PC-9 (cell line): ENCODE measurements around the gene PPM1N. TPM values are rescaled to one million over a fixed set of nuclear protein-coding genes. Genes with fewer than 3 reads are reported as not detected.

Source experiments
- BruUV-seq: library from RNA; stranded (reverse); fragments of 400-500 nt; replicated peaks from 2 replicates; lab custom pipeline; 2021; lab: Mats Ljungman, UMichigan
- CTCF ChIA-PET: fragments of 300-600 bp; sonication (Branson Sonifier 250); formaldehyde crosslinking; loops from one replicate; lab custom pipeline; 2022; ENCODE audit warnings: antibody characterized with exemption; lab: Charles Lee
- POLR2A ChIA-PET: fragments of 300-600 bp; sonication (Branson Sonifier 250); formaldehyde crosslinking; loops from one replicate; lab custom pipeline; 2022; ENCODE audit warnings: antibody characterized with exemption; ENCODE audit not compliant: unreplicated experiment; lab: Charles Lee
- DNase-seq, 2 experiments: peaks; one replicate each; pipeline versions ENCODE4 v3.0.0 to v3.0.0-alpha.2; 2015 to 2022; ENCODE audit warnings: mixed read lengths in 1 of 2
- H2AFZ ChIP-seq: fragments of 200-600 bp; sonication (generic); 2 replicates; pipeline ENCODE4 v1.8.1; 2017; ENCODE audit warnings: antibody characterized with exemption
- H3F3A ChIP-seq: fragments of 200-600 bp; sonication (generic); 2 replicates; pipeline ENCODE4 v1.8.1; 2017; ENCODE audit warnings: antibody characterized with exemption, mild to moderate bottlenecking, low read depth; ENCODE audit not compliant: insufficient read depth
- H3K27ac ChIP-seq: fragments of 200-600 bp; sonication (generic); 2 replicates; pipeline ENCODE4 v1.6.1; 2016; ENCODE audit warnings: mixed run types
- H3K27me3 ChIP-seq: fragments of 200-600 bp; sonication (generic); 2 replicates; pipeline ENCODE4 v1.6.1; 2016; ENCODE audit warnings: low read depth, mixed run types; ENCODE audit not compliant: insufficient read depth
- H3K36me3 ChIP-seq: fragments of 200-600 bp; sonication (generic); 2 replicates; pipeline ENCODE4 v1.6.1; 2016; ENCODE audit warnings: low read depth, mixed run types
- H3K4me1 ChIP-seq: fragments of 200-600 bp; sonication (generic); replicated peaks from 2 replicates; pipeline ENCODE4 v1.6.1; 2016; ENCODE audit warnings: mixed run types; ENCODE audit not compliant: insufficient read depth
- H3K4me2 ChIP-seq: fragments of 200-600 bp; sonication (generic); 2 replicates; pipeline ENCODE4 v1.6.1; 2017; ENCODE audit warnings: mixed run types
- H3K4me3 ChIP-seq: fragments of 200-600 bp; sonication (generic); 2 replicates; pipeline ENCODE4 v1.6.1; 2016; ENCODE audit warnings: mixed run types
- H3K79me2 ChIP-seq: fragments of 200-600 bp; sonication (generic); 2 replicates; pipeline ENCODE4 v1.6.1; 2017; ENCODE audit warnings: low read depth, mixed run types
- H3K9me2 ChIP-seq: fragments of 200-600 bp; sonication (generic); 2 replicates; pipeline ENCODE4 v1.8.1; 2017; ENCODE audit warnings: mild to moderate bottlenecking; ENCODE audit not compliant: insufficient read depth
- H3K9me3 ChIP-seq: fragments of 200-600 bp; sonication (generic); 2 replicates; pipeline ENCODE4 v1.8.1; 2016; ENCODE audit warnings: low read depth; ENCODE audit not compliant: insufficient read depth
- H4K20me1 ChIP-seq: fragments of 200-600 bp; sonication (generic); 2 replicates; pipeline ENCODE4 v1.8.1; 2017; ENCODE audit not compliant: insufficient read depth
- CTCF ChIP-seq: fragments of 200-600 bp; sonication (generic); conservative IDR thresholded peaks from 2 replicates; pipeline ENCODE4 v1.6.1; 2017; ENCODE audit warnings: mixed run types, antibody characterized with exemption, mild to moderate bottlenecking, moderate library complexity
- EZH2 ChIP-seq: fragments of 200-600 bp; sonication (generic); IDR thresholded peaks from 2 replicates; pipeline ENCODE4 v1.8.0; 2017; ENCODE audit warnings: antibody characterized with exemption, low read depth
- intact Hi-C: fragments of 100-400 bp; cut with micrococcal nuclease; formaldehyde crosslinking; loops from one replicate; pipeline ENCODE4 v1.10.0; 2022; ENCODE audit not compliant: unreplicated experiment
- total RNA-seq: library from RNA; stranded (reverse); gene quantifications from 2 replicates; pipeline ENCODE4 v1.2.3, GENCODE V29; 2021

Gene PPM1N
- total RNA-seq, 1 experiment from 2014 or later: 5.0 TPM

- H3K4me3 ChIP-seq: no peak overlapping the region
- CTCF ChIA-PET: interaction anchor here (0.6 kb wide), 1 partner anchor 784 kb away, joined by 3 read pairs; no protein-coding TSS in a partner anchor
These were observed 3.4 kb downstream of the PPM1N start for GRCh38 chr19:45501730-45502014.

GRCh38 chr19:45502111-45502510 is 3.9 kb downstream of the PPM1N start:
- CTCF ChIA-PET: no interaction called here
- BruUV-seq: no TSS peak
- TF ChIP-seq EZH2 (no peak), CTCF (no peak)

More at GRCh38 chr19:45501730-45502014, 3.4 kb downstream of the PPM1N start:
- Histone ChIP-seq H2AFZ (no peak overlapping the region), H3K27me3 (no peaks in the 10 kb centered on the region), H3K36me3 (no peaks in the 10 kb centered on the region), H3F3A (peaks cover 39% of the 10 kb centered on the region), H3K9me3 (no peaks in the 10 kb centered on the region), H3K79me2 (0 out of 2 replicates have a peak, but pooled peaks cover 4% of the 10 kb centered on the region), H4K20me1 (no peaks in the 10 kb centered on the region), H3K27ac (no peak overlapping the region), H3K4me1 (peaks cover 21% of the 10 kb centered on the region), H3K4me2 (no peak overlapping the region), H3K9me2 (no peaks in the 10 kb centered on the region)
- intact Hi-C loops: no loop called here
- TF ChIP-seq EZH2: no peak
- no peak for TF ChIP-seq CTCF
- POLR2A ChIA-PET: no interaction called here
- no peak for DNase-seq
- no TSS peak for BruUV-seq

GRCh38 chr19:45503909-45504308 is 5.7 kb downstream of the PPM1N start:
- TF ChIP-seq CTCF (no peak), EZH2 (no peak)
- Histone ChIP-seq H3K4me1 (peaks cover 15% of the 10 kb centered on the region), H4K20me1 (no peaks in the 10 kb centered on the region), H3K27ac (no peak overlapping the region), H3K79me2 (peaks cover 25% of the 10 kb centered on the region), H3K9me3 (no peaks in the 10 kb centered on the region), H3K4me2 (no peak overlapping the region), H3K27me3 (no peaks in the 10 kb centered on the region), H3K36me3 (no peaks in the 10 kb centered on the region), H2AFZ (no peak overlapping the region), H3K4me3 (no peak overlapping the region), H3F3A (peaks cover 35% of the 10 kb centered on the region), H3K9me2 (no peaks in the 10 kb centered on the region)
- intact Hi-C loops: no loop called here
- BruUV-seq: no TSS peak
- ChIA-PET CTCF (no interaction called here), POLR2A (no interaction called here)
- DNase-seq: no peak

More at GRCh38 chr19:45502111-45502510, 3.9 kb downstream of the PPM1N start:
- Histone ChIP-seq H3K27ac (no peak overlapping the region), H4K20me1 (no peaks in the 10 kb centered on the region), H3K4me2 (no peak overlapping the region), H3K9me2 (no peaks in the 10 kb centered on the region), H3K9me3 (no peaks in the 10 kb centered on the region), H3K4me1 (peaks cover 21% of the 10 kb centered on the region), H3K79me2 (peaks cover 7% of the 10 kb centered on the region), H3K4me3 (no peak overlapping the region), H2AFZ (no peak overlapping the region), H3F3A (peaks cover 39% of the 10 kb centered on the region), H3K27me3 (no peaks in the 10 kb centered on the region), H3K36me3 (no peaks in the 10 kb centered on the region)
- intact Hi-C loops: no loop called here
- DNase-seq: no peak
- POLR2A ChIA-PET: no interaction called here
